Heart left ventricle (tissue), 13 donors: Measurements from ENCODE around the gene TCERG1.

ENCODE experiments used
- CTCF ChIP-seq, 12 donors: fragments of 200-600 bp; sonication (generic) in 4 of 12; IDR thresholded peaks; one replicate each; pipeline versions ENCODE4 v1.5.0 to v1.8.0; 2018 to 2022; ENCODE audit warnings: antibody characterized with exemption in 12 of 12, mild to moderate bottlenecking in 5 of 12
- POLR2A ChIP-seq, 2 donors: fragments of 450-650 bp; IDR thresholded peaks; one replicate each; pipeline ENCODE4 v1.6.1; 2017; ENCODE audit warnings: antibody characterized with exemption in 2 of 2, mild to moderate bottlenecking in 2 of 2, moderate library complexity in 2 of 2
- donor health status: ischemic (EF 13 %, LVEDD 7.1; RV severe dilation, severe dysfunction).
- donor health status: DM: no; HTN: yes; CAD: no.
- donor health status: DM: no; HTN: no; CAD: no.
- donor health status: ischemic (EF 25% LVEDD 6.9; RV normal size, moderate dysfunction).
- donor health status: ischemic (EF 25% LVEDD 5.7; RV mildly dilated, moderate dysfunction).
- donor health status: ischemic (EF 35%, LVEDD 5.7; RV mildly dilated, moderate dysfunction).
- donor health status: nonischemic (EF 11% LVEDD 7.7; RV severe dilation, severe dysfunction).
- donor health status: DM: yes; HTN: yes; CAD: no.
- donor health status: PGD.
- donor health status: ischemic (EF 29% LVEDD 5.4; RV normal size, mild dysfunction).
- donor health status: nonischemic (EF 23%, LVEDD 6.1; RV moderate dilation, normal function).

- TF ChIP-seq POLR2A (IDR thresholded peaks at IDR 0.05) (no peak), CTCF (IDR thresholded peaks at IDR 0.05) (no peak)
Measured at GRCh38 chr5:146402949-146403348, 44.2 kb upstream of the TCERG1 start.
